Right lobe of liver (tissue), 4 donors: ENCODE data around the gene ZNF282.

Experiments used
- POLR2A ChIP-seq: fragments of 450-650 bp; IDR thresholded peaks from one replicate; pipeline ENCODE4 v1.6.1; 2017; ENCODE audit warnings: antibody characterized with exemption, mild to moderate bottlenecking
- TF ChIP-seq, protein P1 (sequence below), 4 donors: fragments of 200-600 bp in 3 of 4; fragments of 450-650 bp in 1 of 4; IDR thresholded peaks; one replicate each; pipeline versions ENCODE4 v1.5.1 to v1.8.0; 2016 to 2022; ENCODE audit warnings: antibody characterized with exemption in 4 of 4, mild to moderate bottlenecking in 2 of 4
- donor health status: DM: no; HTN: no; CAD: no.
- donor health status: DM: no; HTN: no; CAD: no.
- donor health status: DM: no; HTN: yes; CAD: no.

- TF ChIP-seq, protein P1, sequence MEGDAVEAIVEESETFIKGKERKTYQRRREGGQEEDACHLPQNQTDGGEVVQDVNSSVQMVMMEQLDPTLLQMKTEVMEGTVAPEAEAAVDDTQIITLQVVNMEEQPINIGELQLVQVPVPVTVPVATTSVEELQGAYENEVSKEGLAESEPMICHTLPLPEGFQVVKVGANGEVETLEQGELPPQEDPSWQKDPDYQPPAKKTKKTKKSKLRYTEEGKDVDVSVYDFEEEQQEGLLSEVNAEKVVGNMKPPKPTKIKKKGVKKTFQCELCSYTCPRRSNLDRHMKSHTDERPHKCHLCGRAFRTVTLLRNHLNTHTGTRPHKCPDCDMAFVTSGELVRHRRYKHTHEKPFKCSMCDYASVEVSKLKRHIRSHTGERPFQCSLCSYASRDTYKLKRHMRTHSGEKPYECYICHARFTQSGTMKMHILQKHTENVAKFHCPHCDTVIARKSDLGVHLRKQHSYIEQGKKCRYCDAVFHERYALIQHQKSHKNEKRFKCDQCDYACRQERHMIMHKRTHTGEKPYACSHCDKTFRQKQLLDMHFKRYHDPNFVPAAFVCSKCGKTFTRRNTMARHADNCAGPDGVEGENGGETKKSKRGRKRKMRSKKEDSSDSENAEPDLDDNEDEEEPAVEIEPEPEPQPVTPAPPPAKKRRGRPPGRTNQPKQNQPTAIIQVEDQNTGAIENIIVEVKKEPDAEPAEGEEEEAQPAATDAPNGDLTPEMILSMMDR (IDR thresholded peaks at IDR 0.05), result no peak
- TF ChIP-seq POLR2A, result no peak
These were observed 22.8 kb upstream of the ZNF282 start for GRCh38 chr7:149172534-149172920.
